SK-MEL-5 (cell line): ENCODE measurements around the gene DMD. TPM values are rescaled to one million over a fixed set of nuclear protein-coding genes. Genes with fewer than 3 reads are reported as not detected.

Source experiments
- DNase-seq: peaks from one replicate; pipeline ENCODE4 v3.0.0-alpha.2; 2016; ENCODE audit warnings: low read depth, low spot score
- in situ Hi-C: cut with HindIII; loops from 2 replicates; pipeline ENCODE4 v1.10.0; 2016; ENCODE audit warnings: low sequenced_read_pairs, high pct_unique_total_duplicates, low pct_unique_long_range_greater_than_20kb
- total RNA-seq: library from RNA; depleted of rRNA; stranded (reverse); fragments of >200 nt; shearing (Covaris generic); gene quantifications from 2 replicates; pipeline ENCODE4 v1.2.3, GENCODE V29; 2014

The DMD gene
- total RNA-seq, 1 experiment from 2014 or later = 12.9 TPM

DNA sequence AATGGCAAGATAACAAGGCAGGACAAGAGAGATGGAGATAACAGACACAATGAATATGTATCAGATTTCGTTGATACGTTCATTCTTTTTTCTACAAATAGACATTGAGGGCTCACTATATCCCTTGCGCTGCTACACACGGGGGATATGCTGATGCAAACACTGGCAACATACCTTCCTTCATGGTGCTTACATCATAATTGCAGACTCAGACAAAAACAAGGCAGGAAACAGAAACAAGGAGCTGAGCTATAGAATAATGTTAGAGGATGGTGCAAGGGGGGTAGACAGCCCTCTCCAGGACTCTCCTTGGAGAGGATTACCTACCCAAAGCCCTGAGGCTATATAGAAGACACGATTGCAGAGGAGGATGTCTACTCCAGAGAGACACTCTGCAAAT lies 1069.5 kb downstream of the DMD start:
- DNase-seq = no peak
- in situ Hi-C loops = no loop called here

GRCh38 chrX:32139476-32139875 lies 1071.9 kb downstream of the DMD start:
- DNase-seq = no peak
- in situ Hi-C loops = no loop called here

DNA sequence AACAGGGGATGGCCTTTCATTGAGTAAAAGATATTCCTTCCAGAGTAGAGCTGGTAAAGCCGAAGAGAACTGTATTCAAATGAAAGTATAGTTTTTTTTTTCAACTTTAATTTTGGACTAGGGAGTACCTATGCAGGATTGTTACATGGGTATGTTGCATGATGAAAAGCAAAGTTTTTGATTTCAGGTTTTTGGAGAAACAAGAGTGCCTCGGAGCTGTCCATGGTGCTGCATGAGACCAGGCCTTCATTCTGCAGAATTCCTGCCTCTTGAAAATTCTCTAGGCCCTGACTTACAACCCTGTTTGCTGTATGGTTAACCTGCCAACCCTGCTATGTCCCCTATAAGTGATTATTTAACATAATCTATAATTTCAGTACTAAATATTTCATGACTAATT lies 1073.8 kb downstream of the DMD start:
- no peak for DNase-seq
- in situ Hi-C loops = no loop called here

- in situ Hi-C loops = no loop called here
- no peak for DNase-seq
These were observed 1084.4 kb downstream of the DMD start for GRCh38 chrX:32126997-32127396.

- in situ Hi-C loops = no loop called here
- no peak for DNase-seq
These were observed 1092.5 kb downstream of the DMD start for GRCh38 chrX:32118832-32119231.

DNA sequence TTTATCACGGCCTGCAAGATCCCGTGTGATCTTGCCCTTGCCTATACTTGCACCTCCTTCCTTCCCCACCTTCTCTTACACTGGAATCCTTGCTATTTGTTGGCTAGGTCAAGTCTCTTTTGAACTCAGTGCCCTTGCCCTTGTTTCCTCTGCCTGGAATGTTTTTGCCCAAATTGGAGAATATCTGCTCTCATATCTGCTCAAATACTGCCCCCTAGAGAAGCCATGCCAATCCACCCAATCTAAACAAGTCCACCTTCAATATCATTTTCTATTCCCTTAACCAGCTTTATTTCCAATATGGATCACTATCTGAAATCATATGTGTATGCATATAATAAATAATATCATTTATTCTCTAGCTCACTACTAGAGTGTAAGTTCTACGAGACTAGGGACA lies 1095.3 kb downstream of the DMD start:
- peak; percentile 44 for DNase-seq
- in situ Hi-C loops = no loop called here

- in situ Hi-C loops = no loop called here
These were observed 1123.7 kb downstream of the DMD start for GRCh38 chrX:32087663-32088062.

DNA sequence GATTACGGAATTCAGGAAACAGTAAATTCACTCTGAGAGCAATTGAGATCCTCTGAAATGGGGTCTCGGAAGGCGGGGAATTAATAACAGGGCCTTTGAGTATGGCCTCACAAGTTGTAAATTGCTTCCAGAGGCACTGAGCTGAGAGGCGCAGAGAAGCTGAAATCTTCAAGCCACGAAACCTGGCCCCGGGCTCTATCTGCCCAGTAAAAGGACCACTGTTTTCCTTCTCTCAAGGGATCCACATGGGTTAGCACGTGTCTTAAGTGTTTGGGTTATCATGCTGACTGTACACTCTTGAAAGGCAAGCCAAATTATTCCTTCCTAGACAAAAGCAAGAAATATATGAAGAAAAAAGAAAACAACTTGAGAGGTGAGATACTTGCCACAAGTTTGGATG lies 1126.6 kb downstream of the DMD start:
- peak; percentile 96 for DNase-seq
- in situ Hi-C loops = no loop called here

More at GRCh38 chrX:32087663-32088062, 1123.7 kb downstream of the DMD start:
- DNase-seq = no peak

DNA sequence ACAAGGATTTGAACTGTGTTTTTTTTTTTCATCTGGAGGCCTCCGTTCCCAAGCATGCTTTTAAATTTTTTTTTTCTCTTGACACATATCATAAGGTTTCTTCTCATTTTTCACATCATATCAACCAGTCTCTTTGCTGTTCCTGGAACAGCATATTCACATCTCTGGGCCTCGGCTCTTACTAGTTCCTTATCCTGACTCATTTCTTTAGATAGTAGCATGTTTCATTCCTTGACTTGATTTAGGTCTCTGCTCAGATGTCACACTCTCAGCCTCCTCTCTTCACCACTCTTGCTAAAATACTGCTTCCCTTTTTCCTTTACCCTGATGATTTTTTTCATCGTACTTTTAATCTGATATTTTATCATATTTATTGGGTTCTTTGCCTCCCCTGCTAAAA lies 1163.1 kb downstream of the DMD start:
- DNase-seq = no peak
- in situ Hi-C loops = no loop called here

DNA sequence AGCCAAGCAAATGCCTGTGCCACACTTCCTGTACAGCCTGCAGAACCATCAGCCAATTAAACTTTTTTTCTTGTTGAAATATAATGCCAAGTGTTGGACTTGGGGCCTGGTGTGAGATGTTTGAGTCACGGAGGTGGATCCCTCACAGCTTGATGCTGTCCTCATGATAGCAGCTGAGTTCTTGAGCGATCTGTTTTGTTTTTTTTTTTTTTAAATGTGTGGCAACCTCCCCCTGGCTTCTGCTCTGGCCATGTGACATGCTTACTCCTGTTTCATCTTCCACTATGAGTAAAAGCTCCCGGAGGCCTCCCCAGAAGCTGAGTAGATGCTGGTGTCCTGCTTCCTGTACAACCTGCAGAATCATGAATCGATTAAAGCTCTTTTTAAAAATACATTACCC lies 1166.2 kb downstream of the DMD start:
- DNase-seq = no peak
- in situ Hi-C loops = no loop called here

GRCh38 chrX:32041181-32041580 lies 1170.2 kb downstream of the DMD start:
- in situ Hi-C loops = no loop called here

DNA sequence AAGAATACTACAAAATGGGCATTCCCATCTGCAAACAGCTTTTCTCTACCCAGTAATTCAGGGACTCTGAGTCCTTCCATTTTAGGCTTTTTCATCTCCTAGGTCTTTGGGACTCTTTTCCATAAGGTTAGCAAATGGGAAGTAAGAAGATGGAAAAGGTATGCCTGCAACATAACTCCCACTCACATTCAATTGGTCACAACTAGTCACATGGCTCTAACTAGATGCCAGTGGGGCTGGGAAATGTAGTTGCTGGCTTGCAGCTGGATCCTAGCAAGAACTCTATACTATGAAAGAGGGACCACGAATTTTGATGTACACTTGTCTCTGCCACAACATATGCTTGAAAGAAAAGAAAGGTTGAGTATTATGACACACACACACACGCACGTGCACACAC lies 1184.6 kb downstream of the DMD start:
- in situ Hi-C loops = no loop called here

More at GRCh38 chrX:32041181-32041580, 1170.2 kb downstream of the DMD start:
- no peak for DNase-seq

DNA sequence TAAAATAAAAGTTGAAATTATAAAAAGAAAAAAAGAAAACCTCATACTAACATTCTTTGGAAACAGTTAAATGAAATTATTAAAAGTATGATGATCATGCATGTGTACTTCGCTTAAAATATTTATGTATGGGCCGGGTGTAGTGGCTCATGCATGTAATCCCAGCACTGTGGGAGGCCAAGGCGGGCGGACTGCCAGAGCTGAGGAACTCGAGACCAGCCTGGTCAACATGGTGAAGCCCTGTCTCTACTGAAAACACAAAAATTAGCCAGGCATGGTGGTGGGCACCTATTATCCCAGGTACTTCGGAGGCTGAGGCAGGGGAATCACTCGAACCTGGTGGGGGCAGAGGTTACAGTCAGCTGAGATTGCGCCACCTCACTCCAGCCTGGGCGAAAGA lies 1187.3 kb downstream of the DMD start:
- DNase-seq = no peak
- in situ Hi-C loops = no loop called here

More for the DNA sequence above, 1184.6 kb downstream of the DMD start:
- no peak for DNase-seq

DNA sequence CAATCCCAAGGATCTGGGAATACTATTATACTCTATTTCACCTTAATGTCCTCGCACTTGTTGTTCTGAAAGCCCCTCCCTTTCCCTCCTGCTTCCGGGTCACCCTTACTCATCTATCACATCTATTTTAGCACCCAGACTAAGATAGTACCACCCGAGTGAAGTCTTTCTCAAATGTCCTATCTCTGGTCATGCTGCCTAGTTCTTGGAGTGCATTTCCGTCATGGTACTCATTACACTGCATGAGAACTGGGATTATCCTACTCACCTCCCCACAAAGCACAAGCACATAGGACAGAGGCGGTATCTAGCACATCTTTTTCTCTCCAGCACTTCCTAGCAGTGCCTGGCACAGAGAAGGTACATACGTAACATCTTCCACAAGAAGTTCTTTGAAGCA lies 1195.2 kb downstream of the DMD start:
- in situ Hi-C loops = no loop called here
- DNase-seq = no peak

GRCh38 chrX:32010948-32011347 lies 1200.4 kb downstream of the DMD start:
- in situ Hi-C loops = no loop called here
- no peak for DNase-seq

GRCh38 chrX:32010212-32010611 lies 1201.1 kb downstream of the DMD start:
- in situ Hi-C loops = no loop called here
- DNase-seq = no peak

GRCh38 chrX:31993637-31994036 lies 1217.7 kb downstream of the DMD start:
- no peak for DNase-seq

GRCh38 chrX:31988975-31989374 lies 1222.4 kb downstream of the DMD start:
- no peak for DNase-seq
- in situ Hi-C loops = no loop called here

More at GRCh38 chrX:31993637-31994036, 1217.7 kb downstream of the DMD start:
- in situ Hi-C loops = no loop called here

GRCh38 chrX:31981546-31982062 lies 1229.7 kb downstream of the DMD start:
- no peak for DNase-seq
- in situ Hi-C loops = no loop called here

DNA sequence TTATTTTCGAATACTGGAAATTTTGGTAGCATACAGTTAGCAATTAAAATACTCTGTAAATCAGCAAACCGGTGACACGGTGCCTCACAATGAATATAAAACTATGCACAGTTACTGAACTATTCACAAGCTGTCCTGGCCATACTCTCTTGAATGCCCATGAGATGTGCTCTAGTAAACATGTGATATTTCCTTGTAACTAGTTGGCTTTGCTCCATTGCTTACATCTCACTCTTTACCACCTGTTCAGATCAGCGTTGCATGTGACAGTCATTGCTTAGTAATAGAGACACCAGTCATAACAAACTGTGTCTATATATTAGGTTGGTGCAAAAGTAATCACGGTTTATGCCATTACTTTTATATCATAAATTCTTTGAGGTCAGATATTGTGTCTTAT lies 1241.6 kb downstream of the DMD start:
- DNase-seq = no peak
- in situ Hi-C loops = no loop called here
